Nephron progenitor cell (in vitro differentiated cells): ENCODE data around the gene RPS21.

Experiments
- DNase-seq: peaks from one replicate; pipeline ENCODE4 v3.0.0; 2021
- H3K27ac Mint-ChIP-seq: 2 replicates; pipeline ENCODE4 v1.8.0; 2021; ENCODE audit warnings: mild to moderate bottlenecking, moderate library complexity, mixed read lengths
- H3K27me3 Mint-ChIP-seq: 2 replicates; pipeline ENCODE4 v1.8.0; 2021; ENCODE audit warnings: mild to moderate bottlenecking, low read depth, mixed read lengths; ENCODE audit not compliant: poor library complexity
- H3K36me3 Mint-ChIP-seq: 2 replicates; pipeline ENCODE4 v1.8.0; 2021; ENCODE audit warnings: low read depth, mixed read lengths
- H3K4me1 Mint-ChIP-seq: 2 replicates; pipeline ENCODE4 v1.8.0; 2021; ENCODE audit warnings: mixed read lengths
- H3K4me3 Mint-ChIP-seq: 2 replicates; pipeline ENCODE4 v1.8.0; 2021; ENCODE audit warnings: mild to moderate bottlenecking, moderate library complexity, mixed read lengths
- H3K9me3 Mint-ChIP-seq: 2 replicates; pipeline ENCODE4 v1.8.0; 2021; ENCODE audit warnings: mild to moderate bottlenecking, moderate library complexity, mixed read lengths
- CTCF ChIP-seq: fragments of 200-600 bp; sonication (generic); IDR thresholded peaks from 2 replicates; pipeline ENCODE4 v1.5.0; 2021; ENCODE audit warnings: antibody characterized with exemption

RPS21 gene

DNA sequence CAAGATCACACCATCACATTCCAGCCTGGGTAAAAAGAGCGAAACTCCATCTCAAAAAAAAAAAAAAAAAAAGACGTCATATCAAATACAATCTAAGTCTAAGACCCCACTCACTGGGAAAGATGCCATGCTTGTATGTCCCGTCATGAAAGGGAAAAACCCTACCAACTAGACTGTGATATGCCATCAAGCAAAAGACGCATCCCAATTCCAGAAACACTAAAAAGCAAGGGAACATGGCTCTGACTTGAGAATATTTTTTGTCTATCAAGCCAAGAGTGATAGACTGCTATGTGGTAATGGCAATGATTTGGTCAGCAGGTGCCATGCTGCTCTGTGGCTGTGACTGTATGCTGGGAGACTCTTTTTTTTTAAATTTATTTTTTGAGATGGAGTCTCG is 42.8 kb upstream of the RPS21 start:
- Mint-ChIP-seq H3K27me3 (no peaks in the 10 kb centered on the region), H3K4me1 (no peaks in the 10 kb centered on the region), H3K4me3 (no peak overlapping the region), H3K36me3 (peaks cover 77% of the 10 kb centered on the region), H3K9me3 (peaks cover 14% of the 10 kb centered on the region), H3K27ac (no peak overlapping the region)
- no peak for DNase-seq
- TF ChIP-seq CTCF: no peak

DNA sequence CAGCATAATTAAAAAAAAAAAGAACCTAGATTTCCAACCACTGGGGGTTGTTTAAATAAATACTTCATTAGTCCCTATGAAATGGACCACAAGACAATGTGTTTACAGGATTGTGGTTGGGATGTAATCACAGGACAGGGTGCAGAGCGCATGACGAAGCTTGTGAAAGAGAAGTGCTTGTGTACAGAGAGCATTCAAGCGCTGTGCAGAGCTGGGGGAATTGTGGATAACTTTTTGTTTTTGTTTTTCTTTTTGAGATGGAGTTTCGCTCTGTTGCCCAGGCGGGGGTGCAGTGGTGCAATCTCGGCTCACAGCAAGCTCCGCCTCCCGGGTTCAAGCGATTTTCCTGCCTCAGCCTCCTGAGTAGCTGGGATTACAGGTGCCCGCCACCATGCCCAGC is 42.1 kb upstream of the RPS21 start:
- H3K4me1 Mint-ChIP-seq: no peaks in the 10 kb centered on the region
- H3K27ac Mint-ChIP-seq: no peak overlapping the region
- no peak for DNase-seq
- H3K4me3 Mint-ChIP-seq: no peak overlapping the region
- TF ChIP-seq CTCF: no peak
- peaks cover 77% of the 10 kb centered on the region for H3K36me3 Mint-ChIP-seq
- H3K27me3 Mint-ChIP-seq: no peaks in the 10 kb centered on the region
- peaks cover 21% of the 10 kb centered on the region for H3K9me3 Mint-ChIP-seq

- no peak for TF ChIP-seq CTCF
- no peak overlapping the region for H3K4me3 Mint-ChIP-seq
- H3K4me1 Mint-ChIP-seq: no peaks in the 10 kb centered on the region
- peak overlapping the region; percentile 79 for H3K27ac Mint-ChIP-seq
- no peak for DNase-seq
- no peaks in the 10 kb centered on the region for H3K27me3 Mint-ChIP-seq
- peaks cover 73% of the 10 kb centered on the region for H3K36me3 Mint-ChIP-seq
- H3K9me3 Mint-ChIP-seq: peaks cover 22% of the 10 kb centered on the region
These were observed 41.1 kb upstream of the RPS21 start for GRCh38 chr20:62345681-62346370.

DNA sequence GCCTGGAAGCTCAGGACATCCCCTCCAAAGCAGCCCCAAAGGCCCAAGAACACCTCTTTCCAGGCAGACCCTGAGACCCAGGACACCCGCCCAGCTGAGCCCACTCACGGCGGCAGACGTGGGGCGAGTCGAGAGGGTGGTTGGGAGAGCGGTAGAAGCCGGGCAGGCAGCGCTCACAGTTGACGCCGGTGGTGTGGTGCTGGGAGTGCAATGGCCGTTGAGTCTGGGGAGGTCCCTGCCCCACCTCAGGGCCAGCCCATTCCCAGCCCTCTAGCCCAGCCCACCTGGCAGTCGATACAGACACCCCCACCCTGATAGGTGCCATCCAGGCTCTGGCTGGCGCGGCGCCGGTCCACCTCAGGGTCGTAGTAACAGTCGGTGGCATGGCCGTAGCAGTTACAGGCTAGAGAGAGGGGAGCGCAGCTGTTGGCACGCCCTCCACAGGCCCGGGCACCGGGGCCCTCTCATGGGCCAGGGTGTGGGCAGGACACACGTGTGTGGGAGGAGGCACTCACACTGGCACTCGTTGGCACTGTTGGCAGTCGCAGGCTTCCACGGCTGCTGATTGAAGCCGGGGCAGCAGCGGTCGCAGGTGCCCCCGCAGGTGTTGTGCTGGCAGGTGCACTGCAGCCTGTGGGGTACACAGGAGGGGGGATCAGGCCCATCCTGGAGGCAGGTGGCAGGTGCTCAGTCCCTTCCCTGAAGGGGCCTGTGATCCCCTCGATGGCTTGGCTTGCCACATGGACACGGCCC is 40.3 kb upstream of the RPS21 start:
- peaks cover 22% of the 10 kb centered on the region for H3K9me3 Mint-ChIP-seq
- no peak for DNase-seq
- H3K36me3 Mint-ChIP-seq: peaks cover 66% of the 10 kb centered on the region
- no peaks in the 10 kb centered on the region for H3K27me3 Mint-ChIP-seq
- no peak overlapping the region for H3K27ac Mint-ChIP-seq
- TF ChIP-seq CTCF: no peak
- H3K4me1 Mint-ChIP-seq: no peaks in the 10 kb centered on the region
- no peak overlapping the region for H3K4me3 Mint-ChIP-seq

DNA sequence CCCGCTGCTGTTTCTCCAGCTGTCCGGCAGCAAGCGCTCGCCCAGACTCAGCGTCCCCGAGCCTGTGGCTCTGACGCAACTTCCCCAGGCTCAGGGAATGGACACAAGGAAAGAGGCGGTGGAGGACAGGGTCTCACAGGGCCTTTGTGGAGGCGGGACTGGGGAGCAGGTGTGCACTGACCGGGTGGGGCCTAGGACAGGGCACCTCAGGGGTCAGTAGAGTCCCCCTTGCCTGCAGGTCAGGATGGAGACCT is 39.8 kb upstream of the RPS21 start:
- Mint-ChIP-seq H3K27me3 (no peaks in the 10 kb centered on the region), H3K27ac (no peak overlapping the region), H3K4me3 (no peak overlapping the region), H3K36me3 (peaks cover 60% of the 10 kb centered on the region), H3K4me1 (no peaks in the 10 kb centered on the region), H3K9me3 (peaks cover 22% of the 10 kb centered on the region)
- no peak for TF ChIP-seq CTCF
- no peak for DNase-seq

- TF ChIP-seq CTCF: no peak
- peaks cover 58% of the 10 kb centered on the region for H3K36me3 Mint-ChIP-seq
- H3K27me3 Mint-ChIP-seq: no peaks in the 10 kb centered on the region
- H3K4me3 Mint-ChIP-seq: no peak overlapping the region
- peaks cover 22% of the 10 kb centered on the region for H3K9me3 Mint-ChIP-seq
- no peak overlapping the region for H3K27ac Mint-ChIP-seq
- no peak for DNase-seq
- H3K4me1 Mint-ChIP-seq: no peaks in the 10 kb centered on the region
These were observed 39.5 kb upstream of the RPS21 start for GRCh38 chr20:62347445-62347844.
